GM12878 (cell line): ENCODE measurements around the gene TNK2. TPM values are rescaled to one million over a fixed set of nuclear protein-coding genes. Genes with fewer than 3 reads are reported as not detected.

Experiments
- ATAC-seq: fragments of 200-7000 bp; cut with Tn5 transposase; 3 replicates; pipeline ENCODE4 v1.9.1; 2020; ENCODE audit warnings: mild to moderate bottlenecking, moderate library complexity
- BruUV-seq: library from RNA; stranded (reverse); fragments of 400-500 nt; replicated peaks from 2 replicates; lab custom pipeline; 2021; lab: Mats Ljungman, UMichigan
- CTCF ChIA-PET: fragments of 300-600 bp; sonication (Branson Sonifier 250); formaldehyde crosslinking; extraction: SDS; loops from one replicate; lab custom pipeline; 2021; ENCODE audit warnings: inconsistent platforms; lab: Yijun Ruan, JAX
- POLR2A ChIA-PET: fragments of 350-600 bp; formaldehyde crosslinking; extraction: SDS; loops from one replicate; lab custom pipeline; 2021; ENCODE audit warnings: inconsistent platforms; lab: Charles Lee
- RAD21 ChIA-PET: fragments of 300-600 bp; sonication (Branson Sonifier 250); formaldehyde crosslinking; loops from one replicate; lab custom pipeline; 2023; ENCODE audit warnings: antibody characterized with exemption; ENCODE audit not compliant: unreplicated experiment; lab: Charles Lee
- SMC1A ChIA-PET: fragments of 300-600 bp; sonication (Branson Sonifier 250); formaldehyde crosslinking; loops from one replicate; lab custom pipeline; 2023; ENCODE audit not compliant: unreplicated experiment, uncharacterized antibody; lab: Charles Lee
- DNase-seq: peaks from one replicate; pipeline ENCODE4 v3.0.0-alpha.2; 2011; ENCODE audit warnings: low read depth, low spot score
- FAIRE-seq: peaks from 3 replicates; lab custom pipeline; 2011; peaks lifted over from hg19 to GRCh38; lab: Jason Lieb, UNC
- H2AFZ ChIP-seq: 2 replicates; pipeline ENCODE4 v1.6.0; 2011; ENCODE audit warnings: low read depth, low read length, control low read depth; ENCODE audit not compliant: control insufficient read depth
- H3K27ac ChIP-seq: 2 replicates; pipeline ENCODE4 v1.5.1; 2011; ENCODE audit warnings: control low read depth; ENCODE audit not compliant: control insufficient read depth, insufficient read depth
- H3K27me3 ChIP-seq, 2 experiments: replicated peaks in 1 of 2; 2 replicates each; pipeline versions ENCODE4 v1.6.0 to v1.6.1; 2011; ENCODE audit warnings: low read length in 1 of 2; ENCODE audit not compliant: control insufficient read depth in 2 of 2, insufficient read depth in 2 of 2
- H3K36me3 ChIP-seq, 2 experiments: 2 replicates each; pipeline ENCODE4 v1.5.1; 2011; ENCODE audit warnings: low read length in 1 of 2; ENCODE audit not compliant: control insufficient read depth in 2 of 2, insufficient read depth in 2 of 2
- H3K4me1 ChIP-seq: 2 replicates; pipeline ENCODE4 v1.6.1; 2011; ENCODE audit warnings: mild to moderate bottlenecking, low read length, moderate library complexity, mixed read lengths; ENCODE audit not compliant: control insufficient read depth, insufficient read depth
- H3K4me2 ChIP-seq: 2 replicates; pipeline ENCODE4 v1.6.0; 2011; ENCODE audit warnings: control low read depth; ENCODE audit not compliant: control insufficient read depth, insufficient read depth
- H3K4me3 ChIP-seq: fragments of 200-600 bp; sonication (generic); 2 replicates; pipeline ENCODE4 v1.5.1; 2016
- H3K79me2 ChIP-seq: 2 replicates; pipeline ENCODE4 v1.6.0; 2011; ENCODE audit warnings: low read length; ENCODE audit not compliant: control insufficient read depth, insufficient read depth
- H3K9ac ChIP-seq: 2 replicates; pipeline ENCODE4 v1.8.0; 2011; ENCODE audit warnings: low read length, control low read depth, mixed read lengths; ENCODE audit not compliant: control insufficient read depth, insufficient read depth
- H3K9me3 ChIP-seq: replicated peaks from 3 replicates; pipeline ENCODE4 v1.5.1; 2011; ENCODE audit warnings: mild to moderate bottlenecking, low read length; ENCODE audit not compliant: control insufficient read depth, insufficient read depth
- H4K20me1 ChIP-seq: 2 replicates; pipeline ENCODE4 v1.6.0; 2011; ENCODE audit not compliant: control insufficient read depth, insufficient read depth
- ATF7 ChIP-seq: fragments of 450-650 bp; IDR thresholded peaks from 2 replicates; pipeline ENCODE4 v1.6.1; 2016; ENCODE audit warnings: low read depth, mild to moderate bottlenecking
- EZH2 ChIP-seq: IDR thresholded peaks from 2 replicates; pipeline ENCODE4 v1.6.1; 2012; ENCODE audit warnings: low read depth, mild to moderate bottlenecking, control low read depth, inconsistent platforms, low read length, borderline replicate concordance; ENCODE audit not compliant: control insufficient read depth
- HCFC1 ChIP-seq: fragments of 150-350 bp; IDR thresholded peaks from 2 replicates; pipeline ENCODE4 v1.6.1; 2014; ENCODE audit warnings: low read length
- HDAC2 ChIP-seq: fragments of 200-600 bp; sonication (generic); IDR thresholded peaks from 2 replicates; pipeline ENCODE4 v1.6.1; 2017
- HDAC6 ChIP-seq: fragments of 200-600 bp; sonication (generic); IDR thresholded peaks from one replicate; pipeline ENCODE4 v1.8.0; 2017; ENCODE audit warnings: antibody characterized with exemption; ENCODE audit not compliant: unreplicated experiment
- LARP7 ChIP-seq: fragments of 450-650 bp; IDR thresholded peaks from 2 replicates; pipeline ENCODE4 v1.6.1; 2017; ENCODE audit warnings: mild to moderate bottlenecking
- MEF2A ChIP-seq: IDR thresholded peaks from 2 replicates; pipeline ENCODE4 v1.6.1; 2011; ENCODE audit warnings: low read depth, mild to moderate bottlenecking, low read length, moderate library complexity; ENCODE audit not compliant: insufficient read depth
- MTA2 ChIP-seq: fragments of 450-650 bp; IDR thresholded peaks from 2 replicates; pipeline ENCODE4 v1.6.1; 2016; ENCODE audit warnings: low read depth, mild to moderate bottlenecking, moderate library complexity
- MYC ChIP-seq: IDR thresholded peaks from 2 replicates; pipeline ENCODE4 v1.6.1; 2011; ENCODE audit warnings: mild to moderate bottlenecking, low read length, moderate library complexity, inconsistent platforms; ENCODE audit not compliant: insufficient read depth, insufficient replicate concordance, insufficient read length, severe bottlenecking
- NBN ChIP-seq: fragments of 450-650 bp; IDR thresholded peaks from 2 replicates; pipeline ENCODE4 v1.6.1; 2016
- PAX5 ChIP-seq: IDR thresholded peaks from 2 replicates; pipeline ENCODE4 v1.6.1; 2011; ENCODE audit warnings: low read depth, low read length, borderline replicate concordance
- RAD51 ChIP-seq: fragments of 450-650 bp; IDR thresholded peaks from 2 replicates; pipeline ENCODE4 v1.6.1; 2016; ENCODE audit warnings: moderate library complexity, mild to moderate bottlenecking, inconsistent platforms
- SMC3 ChIP-seq: IDR thresholded peaks from 2 replicates; pipeline ENCODE4 v1.6.1; 2011; ENCODE audit warnings: low read length, improper control_type of control experiment, borderline replicate concordance
- STAT1 ChIP-seq: fragments of 450-650 bp; conservative IDR thresholded peaks from 2 replicates; pipeline ENCODE4 v1.6.1; 2014; ENCODE audit warnings: antibody characterized with exemption, mild to moderate bottlenecking
- WRNIP1 ChIP-seq: IDR thresholded peaks from 2 replicates; pipeline ENCODE4 v1.6.1; 2011; ENCODE audit warnings: low read depth, low read length, improper control_type of control experiment, borderline replicate concordance
- ZNF274 ChIP-seq: IDR thresholded peaks from one replicate; pipeline ENCODE4 v1.8.0; 2011; ENCODE audit not compliant: insufficient read length, insufficient read depth
- WGBS: methylation state at CpG from one replicate; pipeline ENCODE4 v1.1.6; 2016; ENCODE audit warnings: low lambda C conversion rate; ENCODE audit not compliant: insufficient replicate concordance, insufficient coverage; ENCODE audit errors: missing lambda C conversion rate; 5-methylcytosine and 5-hydroxymethylcytosine counted together
- in situ Hi-C: fragments of 300-500 bp; cut with MboI; formaldehyde crosslinking; loops from 9 replicates; pipeline ENCODE4 v1.14.3; 2018; ENCODE audit warnings: mixed read lengths
- intact Hi-C: fragments of 100-400 bp; cut with micrococcal nuclease; formaldehyde crosslinking; loops from one replicate; pipeline ENCODE4 v1.14.2; 2022; ENCODE audit not compliant: unreplicated experiment
- polyA plus RNA-seq, 11 experiments: library from polyadenylated mRNA; depleted of rRNA in 4 of 11; unstranded in 6 of 11; stranded (reverse) in 5 of 11; fragments of >200 nt; fragmentation: Nextera tagmentation in 4 of 11; fragmentation: Illumina TruSeq in 1 of 11; extraction: Ambion mirVana in 4 of 11; extraction: Trizol in 1 of 11; gene quantifications; 1 replicate in 1 of 11; 2 replicates in 10 of 11; pipeline versions ENCODE4 v1.2.1 to v1.2.3, GENCODE V29; 2011 to 2016; ENCODE audit warnings: inconsistent platforms in 2 of 11, missing spikeins in 2 of 11, low read depth in 1 of 11
- total RNA-seq, 4 experiments: library from RNA; depleted of rRNA in 3 of 4; stranded (reverse); fragments of >200 nt in 3 of 4; fragmentation: Illumina TruSeq in 1 of 4; extraction: Trizol in 1 of 4; gene quantifications; 2 replicates each; pipeline versions ENCODE4 v1.2.1 to v1.2.3, GENCODE V29; 2013 to 2021
- TF ChIP-seq, protein P1 (sequence below): IDR thresholded peaks from 2 replicates; pipeline ENCODE4 v1.6.1; 2012; ENCODE audit warnings: low read depth, low read length, improper control_type of control experiment
- TF ChIP-seq, protein P2 (sequence below): IDR thresholded peaks from 2 replicates; pipeline ENCODE4 v1.6.1; 2012; ENCODE audit warnings: low read depth, low read length, improper control_type of control experiment
- TF ChIP-seq, protein P3 (sequence below), 3 experiments: IDR thresholded peaks in 2 of 3; conservative IDR thresholded peaks in 1 of 3; 2 replicates each; pipeline ENCODE4 v1.5.1; 2011; ENCODE audit warnings: low read depth in 3 of 3, low read length in 3 of 3, mild to moderate bottlenecking in 3 of 3, control low read depth in 2 of 3, moderate library complexity in 2 of 3, inconsistent platforms in 1 of 3, mixed read lengths in 1 of 3; ENCODE audit not compliant: control insufficient read depth in 2 of 3, insufficient read depth in 1 of 3; ENCODE audit errors: extremely low read depth in 1 of 3

The TNK2 gene
- total and polyA plus RNA-seq, 10 of the 15 experiments (the other 5 are each of a cell fraction or from before 2014, with no cell fraction given), result 0.13 to 47.8 (median 10.8) TPM

DNA sequence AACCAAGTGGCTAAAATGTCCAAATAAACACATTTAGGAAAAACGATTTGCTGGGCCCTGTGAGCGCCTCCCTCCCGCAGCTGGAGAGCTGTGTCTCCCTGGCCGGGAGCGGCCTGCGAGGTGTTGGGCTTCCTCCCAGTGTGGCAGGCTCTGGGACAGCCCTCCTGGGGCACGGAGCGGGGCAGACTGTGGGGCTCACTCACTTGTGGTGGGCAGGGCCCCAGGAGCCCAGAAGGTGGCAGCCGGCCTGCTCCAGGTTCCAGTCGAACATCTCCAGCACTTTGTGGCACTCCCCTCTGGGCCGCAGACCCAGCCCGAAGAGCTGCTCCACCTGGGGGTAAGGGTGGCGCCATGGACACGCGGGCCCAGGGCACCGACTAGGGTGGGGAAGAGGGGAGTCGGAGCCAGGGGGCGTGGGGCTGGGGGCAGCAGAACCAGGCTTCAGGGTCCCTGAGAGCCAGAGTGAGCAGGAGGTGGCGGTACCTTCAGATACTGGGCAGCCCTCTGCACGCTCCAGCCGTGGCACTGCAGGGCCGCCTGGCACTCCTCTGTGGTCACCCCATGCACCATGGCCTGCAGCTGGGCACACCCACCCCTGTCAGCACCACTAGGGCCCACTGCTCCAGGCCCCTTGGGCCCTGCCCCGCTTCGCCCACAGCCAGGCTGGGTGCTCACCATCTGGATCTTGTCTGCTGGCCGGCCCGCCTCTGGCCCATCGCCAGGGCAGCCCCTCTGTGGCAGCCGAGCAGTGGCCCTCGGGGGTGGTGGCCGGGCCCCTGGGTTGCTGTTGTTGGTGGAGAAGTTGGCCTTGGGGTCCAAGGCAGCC, 41.5 kb downstream of the TNK2 start:
- H3K27ac ChIP-seq, result no peak overlapping the region
- ATAC-seq (no peak), FAIRE-seq (no peak), DNase-seq (no peak)
- ChIA-PET SMC1A (no interaction called here), CTCF (no interaction called here), RAD21 (no interaction called here), POLR2A (no interaction called here)
- H3K9me3 ChIP-seq, result no peaks in the 10 kb centered on the region
- H4K20me1 ChIP-seq, result no peaks in the 10 kb centered on the region
- TF ChIP-seq LARP7 (no peak), RAD51 (no peak), MYC (no peak), NBN (no peak), MEF2A (no peak), PAX5 (no peak), HDAC6 (no peak), HCFC1 (no peak), EZH2 (no peak), ATF7 (no peak), MTA2 (no peak), STAT1 (no peak), WRNIP1 (no peak), HDAC2 (no peak), ZNF274 (no peak), SMC3 (no peak)
- TF ChIP-seq, protein P1, sequence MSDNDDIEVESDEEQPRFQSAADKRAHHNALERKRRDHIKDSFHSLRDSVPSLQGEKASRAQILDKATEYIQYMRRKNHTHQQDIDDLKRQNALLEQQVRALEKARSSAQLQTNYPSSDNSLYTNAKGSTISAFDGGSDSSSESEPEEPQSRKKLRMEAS, result no peak
- TF ChIP-seq, protein P2, sequence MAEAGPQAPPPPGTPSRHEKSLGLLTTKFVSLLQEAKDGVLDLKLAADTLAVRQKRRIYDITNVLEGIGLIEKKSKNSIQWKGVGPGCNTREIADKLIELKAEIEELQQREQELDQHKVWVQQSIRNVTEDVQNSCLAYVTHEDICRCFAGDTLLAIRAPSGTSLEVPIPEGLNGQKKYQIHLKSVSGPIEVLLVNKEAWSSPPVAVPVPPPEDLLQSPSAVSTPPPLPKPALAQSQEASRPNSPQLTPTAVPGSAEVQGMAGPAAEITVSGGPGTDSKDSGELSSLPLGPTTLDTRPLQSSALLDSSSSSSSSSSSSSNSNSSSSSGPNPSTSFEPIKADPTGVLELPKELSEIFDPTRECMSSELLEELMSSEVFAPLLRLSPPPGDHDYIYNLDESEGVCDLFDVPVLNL, result no peak
- TF ChIP-seq, protein P3, sequence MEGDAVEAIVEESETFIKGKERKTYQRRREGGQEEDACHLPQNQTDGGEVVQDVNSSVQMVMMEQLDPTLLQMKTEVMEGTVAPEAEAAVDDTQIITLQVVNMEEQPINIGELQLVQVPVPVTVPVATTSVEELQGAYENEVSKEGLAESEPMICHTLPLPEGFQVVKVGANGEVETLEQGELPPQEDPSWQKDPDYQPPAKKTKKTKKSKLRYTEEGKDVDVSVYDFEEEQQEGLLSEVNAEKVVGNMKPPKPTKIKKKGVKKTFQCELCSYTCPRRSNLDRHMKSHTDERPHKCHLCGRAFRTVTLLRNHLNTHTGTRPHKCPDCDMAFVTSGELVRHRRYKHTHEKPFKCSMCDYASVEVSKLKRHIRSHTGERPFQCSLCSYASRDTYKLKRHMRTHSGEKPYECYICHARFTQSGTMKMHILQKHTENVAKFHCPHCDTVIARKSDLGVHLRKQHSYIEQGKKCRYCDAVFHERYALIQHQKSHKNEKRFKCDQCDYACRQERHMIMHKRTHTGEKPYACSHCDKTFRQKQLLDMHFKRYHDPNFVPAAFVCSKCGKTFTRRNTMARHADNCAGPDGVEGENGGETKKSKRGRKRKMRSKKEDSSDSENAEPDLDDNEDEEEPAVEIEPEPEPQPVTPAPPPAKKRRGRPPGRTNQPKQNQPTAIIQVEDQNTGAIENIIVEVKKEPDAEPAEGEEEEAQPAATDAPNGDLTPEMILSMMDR (IDR thresholded peaks at IDR 0.05 in 2 of 3, conservative IDR thresholded peaks at IDR 0.05 in 1 of 3; ENCODE audit: control insufficient read depth in 2 of 3, extremely low read depth in 1 of 3, insufficient read depth in 1 of 3, low read depth in 3 of 3, low read length in 3 of 3), result no peak
- H3K79me2 ChIP-seq, result no peaks in the 10 kb centered on the region
- H3K36me3 ChIP-seq, result peaks cover 0 to 13% of the 10 kb centered on the region in 2 experiments; a peak in 3 of 4 replicates
- H3K4me1 ChIP-seq, result no peaks in the 10 kb centered on the region
- no peak overlapping the region for H3K4me2 ChIP-seq
- H3K4me3 ChIP-seq, result no peak overlapping the region
- intact Hi-C loops (no loop called here), in situ Hi-C loops (no loop called here)
- WGBS, result 90% methylated on average over 22 of the region's 30 CpGs
- no peak overlapping the region for H2AFZ ChIP-seq
- H3K27me3 ChIP-seq, result no peaks in the 10 kb centered on the region
- BruUV-seq, result no TSS peak
- H3K9ac ChIP-seq, result no peak overlapping the region
